OCI-LY1 (cell line): ENCODE data around the gene DOCK6.

Experiments
- EZH2 ChIP-seq: fragments of 200-600 bp; sonication (generic), shearing (Covaris generic); IDR thresholded peaks from 2 replicates; pipeline ENCODE4 v1.8.0; 2017; ENCODE audit warnings: borderline replicate concordance, mixed run types, mild to moderate bottlenecking, antibody characterized with exemption, low read length, moderate library complexity, mixed read lengths
- TF ChIP-seq, protein P1 (sequence below): fragments of 200-600 bp; sonication (generic), shearing (Covaris generic); IDR thresholded peaks from 2 replicates; pipeline ENCODE4 v1.5.1; 2017; ENCODE audit warnings: mild to moderate bottlenecking, antibody characterized with exemption, low read length, moderate library complexity, mixed read lengths

- TF ChIP-seq EZH2, result no peak
- TF ChIP-seq, protein P1, sequence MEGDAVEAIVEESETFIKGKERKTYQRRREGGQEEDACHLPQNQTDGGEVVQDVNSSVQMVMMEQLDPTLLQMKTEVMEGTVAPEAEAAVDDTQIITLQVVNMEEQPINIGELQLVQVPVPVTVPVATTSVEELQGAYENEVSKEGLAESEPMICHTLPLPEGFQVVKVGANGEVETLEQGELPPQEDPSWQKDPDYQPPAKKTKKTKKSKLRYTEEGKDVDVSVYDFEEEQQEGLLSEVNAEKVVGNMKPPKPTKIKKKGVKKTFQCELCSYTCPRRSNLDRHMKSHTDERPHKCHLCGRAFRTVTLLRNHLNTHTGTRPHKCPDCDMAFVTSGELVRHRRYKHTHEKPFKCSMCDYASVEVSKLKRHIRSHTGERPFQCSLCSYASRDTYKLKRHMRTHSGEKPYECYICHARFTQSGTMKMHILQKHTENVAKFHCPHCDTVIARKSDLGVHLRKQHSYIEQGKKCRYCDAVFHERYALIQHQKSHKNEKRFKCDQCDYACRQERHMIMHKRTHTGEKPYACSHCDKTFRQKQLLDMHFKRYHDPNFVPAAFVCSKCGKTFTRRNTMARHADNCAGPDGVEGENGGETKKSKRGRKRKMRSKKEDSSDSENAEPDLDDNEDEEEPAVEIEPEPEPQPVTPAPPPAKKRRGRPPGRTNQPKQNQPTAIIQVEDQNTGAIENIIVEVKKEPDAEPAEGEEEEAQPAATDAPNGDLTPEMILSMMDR, result no peak
Observed at GRCh38 chr19:11195681-11196080, 66.6 kb downstream of the DOCK6 start.
